Measurements from ENCODE around the gene ZFP69. TPM values are rescaled to one million over a fixed set of nuclear protein-coding genes. Genes with fewer than 3 reads are reported as not detected.

The ZFP69 gene
- total RNA-seq = 4.3 and 4.4 TPM in 2 replicates
- polyA plus RNA-seq = 2.6 TPM in 2 replicates
- polyA plus RNA-seq (2012) = 2.0 and 2.2 TPM in 2 replicates
- 0.59 TPM in 1 of 2 replicates, not detected in the other for polyA minus RNA-seq (ENCODE audit: low replicate concordance)

DNA sequence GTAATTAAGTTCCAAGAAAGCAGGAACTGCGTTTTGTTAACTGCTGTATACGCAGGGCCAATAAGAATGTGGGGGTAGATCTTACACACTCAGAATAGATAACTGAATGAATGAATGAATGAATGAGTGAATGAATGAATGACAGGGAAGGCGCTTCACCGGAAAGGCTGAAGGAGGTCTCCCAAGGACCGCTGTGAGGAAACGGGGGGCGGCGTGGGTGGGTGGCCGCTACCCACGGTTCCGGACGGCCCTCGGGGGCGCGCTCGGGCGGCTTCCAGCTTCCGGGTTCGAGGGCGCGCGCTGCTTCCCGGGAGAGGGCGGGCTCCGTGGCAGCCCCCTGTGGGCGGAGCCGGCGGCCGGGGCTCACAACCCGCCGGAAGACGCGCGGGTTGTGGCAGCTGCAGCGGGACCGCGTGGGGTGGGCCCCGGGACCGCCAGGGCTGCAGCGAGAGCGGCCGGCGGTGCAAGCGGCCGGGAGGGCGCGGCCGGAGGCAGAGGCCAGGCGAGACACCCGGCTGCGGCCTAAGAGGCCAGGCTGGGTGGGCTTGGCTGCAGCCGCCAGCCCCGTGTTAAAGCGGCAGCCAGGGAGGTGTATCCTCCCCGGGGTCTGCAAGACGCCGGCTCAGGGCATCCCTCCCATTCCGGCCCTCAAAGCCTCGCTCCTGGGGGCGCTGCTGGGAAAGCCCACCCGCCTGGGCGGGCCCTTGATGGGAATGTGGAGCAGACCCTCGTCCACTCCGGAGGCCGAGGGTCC lies at the start of gene ZFP69:
TSS of gene ZFP69 (plus strand) at position 367 of the 754 bp plus-strand sequence. CDS start 2,072 bp downstream, outside the sequence.
- Histone ChIP-seq H4K20me1 (ENCODE audit: control insufficient read depth, extremely low read depth, insufficient read depth, low read length) (no peaks in the 10 kb centered on the region), H3K27ac (ENCODE audit: insufficient read depth, low read length) (peak within 1 kb of the TSS; percentile 53)

DNA sequence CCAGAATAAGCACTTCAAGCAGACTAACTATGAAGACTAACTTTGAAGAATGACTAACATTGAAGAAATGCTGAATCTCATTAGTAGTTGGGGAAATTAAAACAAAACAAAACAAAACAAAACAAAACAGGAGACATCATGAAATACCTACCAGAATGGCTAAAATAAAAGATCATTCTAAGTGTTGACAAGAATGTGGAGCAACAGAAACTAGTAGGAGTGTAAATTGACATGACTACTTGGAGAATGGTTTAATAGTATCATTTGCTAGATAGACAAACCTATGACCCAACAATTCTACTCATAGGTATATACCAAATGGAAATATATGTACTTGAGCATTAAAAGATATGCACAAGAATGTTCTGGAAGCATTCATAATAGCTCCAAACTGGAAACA lies 45.7 kb upstream of the ZFP69 start:
- TF ChIP-seq, protein P1, sequence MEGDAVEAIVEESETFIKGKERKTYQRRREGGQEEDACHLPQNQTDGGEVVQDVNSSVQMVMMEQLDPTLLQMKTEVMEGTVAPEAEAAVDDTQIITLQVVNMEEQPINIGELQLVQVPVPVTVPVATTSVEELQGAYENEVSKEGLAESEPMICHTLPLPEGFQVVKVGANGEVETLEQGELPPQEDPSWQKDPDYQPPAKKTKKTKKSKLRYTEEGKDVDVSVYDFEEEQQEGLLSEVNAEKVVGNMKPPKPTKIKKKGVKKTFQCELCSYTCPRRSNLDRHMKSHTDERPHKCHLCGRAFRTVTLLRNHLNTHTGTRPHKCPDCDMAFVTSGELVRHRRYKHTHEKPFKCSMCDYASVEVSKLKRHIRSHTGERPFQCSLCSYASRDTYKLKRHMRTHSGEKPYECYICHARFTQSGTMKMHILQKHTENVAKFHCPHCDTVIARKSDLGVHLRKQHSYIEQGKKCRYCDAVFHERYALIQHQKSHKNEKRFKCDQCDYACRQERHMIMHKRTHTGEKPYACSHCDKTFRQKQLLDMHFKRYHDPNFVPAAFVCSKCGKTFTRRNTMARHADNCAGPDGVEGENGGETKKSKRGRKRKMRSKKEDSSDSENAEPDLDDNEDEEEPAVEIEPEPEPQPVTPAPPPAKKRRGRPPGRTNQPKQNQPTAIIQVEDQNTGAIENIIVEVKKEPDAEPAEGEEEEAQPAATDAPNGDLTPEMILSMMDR (conservative IDR thresholded peaks at IDR 0.05 in 1 of 2, IDR thresholded peaks at IDR 0.05 in 1 of 2; ENCODE audit: low read depth in 1 of 2, low read length in 2 of 2) = no peak
- TF ChIP-seq EZH2 (IDR thresholded peaks at IDR 0.05; ENCODE audit: low read length, missing control alignments) = no peak
- no peak overlapping the region for H2AFZ ChIP-seq (ENCODE audit: low read length)
- no peaks in the 10 kb centered on the region for H3K9me3 ChIP-seq (ENCODE audit: control insufficient read depth, insufficient read depth, low read depth, low read length)
- H4K20me1 ChIP-seq (ENCODE audit: control insufficient read depth, extremely low read depth, insufficient read depth, low read length) = no peaks in the 10 kb centered on the region
- no peaks in the 10 kb centered on the region for H3K36me3 ChIP-seq (ENCODE audit: control insufficient read depth, insufficient read depth, low read length)
- no peaks in the 10 kb centered on the region for H3K4me1 ChIP-seq (ENCODE audit: control insufficient read depth, extremely low read depth, insufficient read depth, low read length)
- H3K27ac ChIP-seq (ENCODE audit: insufficient read depth, low read length) = no peak overlapping the region
- H3K4me2 ChIP-seq (ENCODE audit: extremely low read depth, insufficient read depth, low read length) = no peak overlapping the region
- no peak overlapping the region for H3K9ac ChIP-seq (ENCODE audit: insufficient read depth, low read length)
- peak in 1 of 2 donors; percentile 4 for DNase-seq (ENCODE audit: low read depth in 2 of 2)
- H3K27me3 ChIP-seq (ENCODE audit: control insufficient read depth, insufficient read depth, low read length) = no peaks in the 10 kb centered on the region
- H3K79me2 ChIP-seq (ENCODE audit: control insufficient read depth, insufficient read depth, low read length) = no peaks in the 10 kb centered on the region
- no peak overlapping the region for H3K4me3 ChIP-seq (replicated peaks in 1 of 4; ENCODE audit: control extremely low read depth in 1 of 4, insufficient read depth in 1 of 4, low read depth in 3 of 4, low read length in 4 of 4)

More for the DNA sequence above, at the start of gene ZFP69:
- Histone ChIP-seq H3K9ac (ENCODE audit: insufficient read depth, low read length) (peak within 1 kb of the TSS; percentile 60), H3K27me3 (ENCODE audit: control insufficient read depth, insufficient read depth, low read length) (no peaks in the 10 kb centered on the region), H3K4me3 (replicated peaks in 1 of 4; ENCODE audit: control extremely low read depth in 1 of 4, insufficient read depth in 1 of 4, low read depth in 3 of 4, low read length in 4 of 4) (peak within 1 kb of the TSS; percentile 71 to 89 (median 78)), H3K4me2 (ENCODE audit: extremely low read depth, insufficient read depth, low read length) (peak within 1 kb of the TSS; percentile 100), H3K79me2 (ENCODE audit: control insufficient read depth, insufficient read depth, low read length) (no peaks in the 10 kb centered on the region), H3K4me1 (ENCODE audit: control insufficient read depth, extremely low read depth, insufficient read depth, low read length) (no peaks in the 10 kb centered on the region), H3K36me3 (ENCODE audit: control insufficient read depth, insufficient read depth, low read length) (no peaks in the 10 kb centered on the region), H3K9me3 (ENCODE audit: control insufficient read depth, insufficient read depth, low read depth, low read length) (no peaks in the 10 kb centered on the region), H2AFZ (ENCODE audit: low read length) (peak within 1 kb of the TSS; percentile 95)
- peak; percentile 64 to 73 for DNase-seq (ENCODE audit: low read depth in 2 of 2)
- TF ChIP-seq, protein P1 (conservative IDR thresholded peaks at IDR 0.05 in 1 of 2, IDR thresholded peaks at IDR 0.05 in 1 of 2; ENCODE audit: low read depth in 1 of 2, low read length in 2 of 2) = no peak
- TF ChIP-seq EZH2 (IDR thresholded peaks at IDR 0.05; ENCODE audit: low read length, missing control alignments) = no peak

DNA sequence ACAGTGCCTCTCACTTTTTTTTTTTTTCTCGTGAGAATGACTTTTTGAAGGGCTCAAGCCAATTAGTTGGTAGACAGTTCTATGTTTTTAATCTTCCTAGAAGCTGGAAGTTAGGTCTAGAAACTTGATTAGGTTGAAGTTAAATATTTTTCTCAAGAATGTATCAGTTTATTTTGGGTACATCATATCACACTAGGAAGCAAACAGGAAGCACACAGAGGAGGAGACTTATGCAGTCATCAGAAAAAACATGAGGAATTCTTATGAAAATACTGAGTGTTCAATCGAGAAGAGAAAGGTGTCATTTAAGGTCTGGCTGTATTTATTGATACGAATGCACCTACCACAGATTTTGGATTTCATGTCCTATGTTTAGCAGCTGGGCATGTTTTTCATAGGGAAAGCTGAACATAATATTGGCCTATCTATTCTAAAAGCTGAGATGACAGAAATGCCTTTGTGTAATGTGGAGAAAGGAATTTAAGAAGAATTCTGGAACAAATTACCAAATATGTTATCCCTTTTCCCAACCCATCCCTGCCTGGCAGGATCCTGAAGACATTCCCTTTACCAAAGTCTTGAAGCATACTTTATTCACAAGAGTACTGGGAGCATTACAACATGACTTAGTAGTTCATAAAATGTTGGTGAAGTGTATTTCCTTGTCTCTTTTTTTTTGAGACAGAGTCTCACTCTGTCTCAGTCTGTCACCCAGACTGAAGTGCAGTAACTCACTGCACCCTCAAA lies 44.3 kb upstream of the ZFP69 start:
- no peak overlapping the region for H3K27ac ChIP-seq (ENCODE audit: insufficient read depth, low read length)
- no peak for TF ChIP-seq EZH2 (IDR thresholded peaks at IDR 0.05; ENCODE audit: low read length, missing control alignments)
- TF ChIP-seq, protein P1 (conservative IDR thresholded peaks at IDR 0.05 in 1 of 2, IDR thresholded peaks at IDR 0.05 in 1 of 2; ENCODE audit: low read depth in 1 of 2, low read length in 2 of 2) = no peak
- no peaks in the 10 kb centered on the region for H3K9me3 ChIP-seq (ENCODE audit: control insufficient read depth, insufficient read depth, low read depth, low read length)
- no peak overlapping the region for H2AFZ ChIP-seq (ENCODE audit: low read length)
- no peaks in the 10 kb centered on the region for H3K36me3 ChIP-seq (ENCODE audit: control insufficient read depth, insufficient read depth, low read length)
- H3K79me2 ChIP-seq (ENCODE audit: control insufficient read depth, insufficient read depth, low read length) = no peaks in the 10 kb centered on the region
- H4K20me1 ChIP-seq (ENCODE audit: control insufficient read depth, extremely low read depth, insufficient read depth, low read length) = no peaks in the 10 kb centered on the region
- no peak overlapping the region for H3K4me2 ChIP-seq (ENCODE audit: extremely low read depth, insufficient read depth, low read length)
- no peak overlapping the region for H3K4me3 ChIP-seq (replicated peaks in 1 of 4; ENCODE audit: control extremely low read depth in 1 of 4, insufficient read depth in 1 of 4, low read depth in 3 of 4, low read length in 4 of 4)
- peak in 1 of 2 donors; percentile 65 for DNase-seq (ENCODE audit: low read depth in 2 of 2)
- H3K4me1 ChIP-seq (ENCODE audit: control insufficient read depth, extremely low read depth, insufficient read depth, low read length) = no peaks in the 10 kb centered on the region
- H3K9ac ChIP-seq (ENCODE audit: insufficient read depth, low read length) = no peak overlapping the region
- H3K27me3 ChIP-seq (ENCODE audit: control insufficient read depth, insufficient read depth, low read length) = no peaks in the 10 kb centered on the region

Data from fibroblast of lung (primary cell).